HepG2 (cell line): Measurements from ENCODE around the gene ASH1L. TPM values are rescaled to one million over a fixed set of nuclear protein-coding genes. Genes with fewer than 3 reads are reported as not detected.

Experiments
- ATRX ChIP-seq: sonication (generic); formaldehyde crosslinking; IDR thresholded peaks from 2 replicates; pipeline ENCODE4 v1.4.0; 2020; ENCODE audit warnings: missing genetic modification reagents, borderline replicate concordance
- CHCHD3 ChIP-seq: sonication (generic); formaldehyde crosslinking; IDR thresholded peaks from 2 replicates; pipeline ENCODE4 v1.8.0; 2022; ENCODE audit warnings: mild to moderate bottlenecking, missing genetic modification reagents, moderate library complexity
- FOXJ3 ChIP-seq: sonication (generic); formaldehyde crosslinking; IDR thresholded peaks from 2 replicates; pipeline ENCODE4 v1.4.0; 2020; ENCODE audit warnings: missing genetic modification reagents, mild to moderate bottlenecking, borderline replicate concordance
- KDM2A ChIP-seq: sonication (generic); formaldehyde crosslinking; IDR thresholded peaks from 2 replicates; pipeline ENCODE4 v1.4.0; 2020; ENCODE audit warnings: low read depth, missing genetic modification reagents, borderline replicate concordance
- MIER2 ChIP-seq: IDR thresholded peaks from 2 replicates; pipeline ENCODE4 v1.6.1; 2016; ENCODE audit warnings: missing biosample characterization, missing genetic modification reagents
- NR3C1 ChIP-seq: sonication (generic); formaldehyde crosslinking; IDR thresholded peaks from 2 replicates; pipeline ENCODE4 v1.4.0; 2020; ENCODE audit warnings: missing genetic modification reagents
- PAXIP1 ChIP-seq: sonication (generic); formaldehyde crosslinking; conservative IDR thresholded peaks from 2 replicates; pipeline ENCODE4 v1.4.0; 2020; ENCODE audit warnings: mild to moderate bottlenecking, missing genetic modification reagents, moderate library complexity
- POGK ChIP-seq: sonication (generic); formaldehyde crosslinking; conservative IDR thresholded peaks from 2 replicates; pipeline ENCODE4 v1.8.0; 2022; ENCODE audit warnings: mild to moderate bottlenecking, moderate library complexity, missing genetic modification reagents
- SP5 ChIP-seq: IDR thresholded peaks from 2 replicates; pipeline ENCODE4 v1.6.1; 2016; ENCODE audit warnings: low read depth, borderline replicate concordance
- THYN1 ChIP-seq: sonication (generic); formaldehyde crosslinking; IDR thresholded peaks from 2 replicates; pipeline ENCODE4 v1.8.1; 2023; ENCODE audit warnings: low read depth, mild to moderate bottlenecking, moderate library complexity, missing genetic modification reagents, borderline replicate concordance
- YEATS4 ChIP-seq: sonication (generic); formaldehyde crosslinking; IDR thresholded peaks from 2 replicates; pipeline ENCODE4 v1.4.0; 2020; ENCODE audit warnings: missing genetic modification reagents, borderline replicate concordance
- ZNF224 ChIP-seq: sonication (generic); formaldehyde crosslinking; IDR thresholded peaks from 2 replicates; pipeline ENCODE4 v1.5.0; 2020; ENCODE audit warnings: mild to moderate bottlenecking, missing genetic modification reagents
- ZNF503 ChIP-seq: sonication (generic); formaldehyde crosslinking; IDR thresholded peaks from 2 replicates; pipeline ENCODE4 v1.4.0; 2020; ENCODE audit warnings: missing genetic modification reagents
- ZNF552 ChIP-seq: sonication (generic); formaldehyde crosslinking; IDR thresholded peaks from 2 replicates; pipeline ENCODE4 v1.9.0; 2022; ENCODE audit warnings: missing genetic modification reagents, mild to moderate bottlenecking, borderline replicate concordance
- ZSCAN22 ChIP-seq: sonication (generic); formaldehyde crosslinking; IDR thresholded peaks from 2 replicates; pipeline ENCODE4 v1.4.0; 2020; ENCODE audit warnings: mild to moderate bottlenecking, missing genetic modification reagents
- polyA plus RNA-seq, 8 experiments: library from polyadenylated mRNA; depleted of rRNA in 3 of 8; stranded (reverse) in 7 of 8; unstranded in 1 of 8; fragments of >200 nt; fragmentation: Illumina TruSeq in 4 of 8; extraction: Trizol in 4 of 8; gene quantifications; 2 replicates each; pipeline versions ENCODE4 v1.2.1 to v1.2.3, GENCODE V29; 2011 to 2016; ENCODE audit warnings: low read depth in 4 of 8, missing spikeins in 1 of 8, mixed read lengths in 1 of 8; ENCODE audit not compliant: insufficient read depth in 1 of 8
- total RNA-seq, 5 experiments: library from RNA; depleted of rRNA; stranded (reverse); fragments of >200 nt; fragmentation: Illumina TruSeq; extraction: Trizol; gene quantifications; 2 replicates each; pipeline ENCODE4 v1.2.3, GENCODE V29; 2016; ENCODE audit warnings: low read depth in 1 of 5
- TF ChIP-seq, protein P1 (sequence below): sonication (generic); formaldehyde crosslinking; IDR thresholded peaks from 2 replicates; pipeline ENCODE4 v1.5.0; 2020; ENCODE audit warnings: missing genetic modification reagents, mild to moderate bottlenecking, borderline replicate concordance
- TF ChIP-seq, protein P2 (sequence below): sonication (generic); formaldehyde crosslinking; IDR thresholded peaks from 2 replicates; pipeline ENCODE4 v1.5.0; 2020; ENCODE audit warnings: missing genetic modification reagents, mild to moderate bottlenecking, borderline replicate concordance

Gene ASH1L
- total and polyA plus RNA-seq, 2 of the 13 experiments (the other 11 are each of a cell fraction or from before 2014, with no cell fraction given): 10.2 to 15.3 TPM

DNA sequence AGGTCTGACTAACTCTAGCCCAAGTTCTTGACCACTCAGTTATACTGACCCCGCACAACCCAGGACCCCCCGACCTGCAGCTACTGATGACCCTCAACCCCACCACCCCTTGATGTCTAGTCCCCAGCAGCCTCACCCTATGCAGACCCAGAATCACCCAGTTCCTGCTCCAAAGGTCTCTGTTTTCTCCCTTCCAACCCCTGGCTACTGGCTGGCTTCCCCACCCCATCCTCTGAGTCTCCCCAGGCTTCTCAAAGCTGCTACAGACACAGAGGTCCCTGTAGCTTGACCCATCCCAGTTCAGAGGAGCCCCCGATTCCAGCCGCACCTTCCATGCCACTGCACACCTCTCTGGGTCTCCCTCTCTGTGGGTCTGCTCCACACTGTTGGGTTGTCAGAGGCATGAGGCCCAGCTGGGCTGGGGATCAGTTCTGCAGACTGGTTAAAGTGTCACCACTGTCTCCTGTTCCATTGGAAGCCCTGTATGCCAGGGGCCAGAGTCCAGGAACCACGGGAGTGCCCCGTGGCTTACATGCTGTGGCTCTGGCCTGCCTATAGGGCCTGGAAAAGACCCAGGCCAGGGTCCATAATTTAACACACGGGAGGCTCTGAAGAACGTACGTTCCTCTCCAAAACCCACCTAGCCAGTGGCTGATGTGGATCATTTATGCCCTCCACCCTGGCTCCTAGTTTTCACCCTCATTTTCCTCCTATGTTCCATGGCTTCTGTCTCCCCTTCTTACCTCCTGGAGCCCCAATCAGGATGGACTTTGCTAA lies 261.9 kb downstream of the ASH1L start (continued):
- 0 out of 2 replicates have a peak, but pooled peaks have one; percentile 60 for TF ChIP-seq ZNF503
- TF ChIP-seq FOXJ3 (CRISPR knock-in tag): no peak
- no peak for TF ChIP-seq ATRX (CRISPR knock-in tag)
- TF ChIP-seq POGK (CRISPR knock-in tag): peak; percentile 66; the same call in 1 of the 2 replicates
- TF ChIP-seq CHCHD3: no peak
- peak; percentile 97 for TF ChIP-seq PAXIP1 (CRISPR knock-in tag)
- peak; percentile 81 for TF ChIP-seq MIER2 (CRISPR knock-in tag)
- 0 out of 2 replicates have a peak, but pooled peaks have one; percentile 20 for TF ChIP-seq SP5 (CRISPR knock-in tag)
- TF ChIP-seq NR3C1 (CRISPR knock-in tag): no peak
- TF ChIP-seq, protein P1, sequence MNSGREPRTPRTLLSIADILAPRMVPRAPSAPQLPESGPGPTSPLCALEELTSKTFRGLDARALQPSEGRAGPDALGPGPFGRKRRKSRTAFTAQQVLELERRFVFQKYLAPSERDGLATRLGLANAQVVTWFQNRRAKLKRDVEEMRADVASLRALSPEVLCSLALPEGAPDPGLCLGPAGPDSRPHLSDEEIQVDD (CRISPR knock-in tag): peak; percentile 89; the same call in 1 of the 2 replicates
- TF ChIP-seq, protein P2, sequence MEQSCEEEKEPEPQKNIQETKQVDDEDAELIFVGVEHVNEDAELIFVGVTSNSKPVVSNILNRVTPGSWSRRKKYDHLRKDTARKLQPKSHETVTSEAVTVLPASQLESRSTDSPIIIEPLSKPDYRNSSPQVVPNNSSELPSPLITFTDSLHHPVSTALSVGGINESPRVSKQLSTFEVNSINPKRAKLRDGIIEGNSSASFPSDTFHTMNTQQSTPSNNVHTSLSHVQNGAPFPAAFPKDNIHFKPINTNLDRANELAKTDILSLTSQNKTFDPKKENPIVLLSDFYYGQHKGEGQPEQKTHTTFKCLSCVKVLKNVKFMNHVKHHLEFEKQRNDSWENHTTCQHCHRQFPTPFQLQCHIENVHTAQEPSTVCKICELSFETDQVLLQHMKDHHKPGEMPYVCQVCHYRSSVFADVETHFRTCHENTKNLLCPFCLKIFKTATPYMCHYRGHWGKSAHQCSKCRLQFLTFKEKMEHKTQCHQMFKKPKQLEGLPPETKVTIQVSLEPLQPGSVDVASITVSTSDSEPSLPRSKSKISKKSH (CRISPR knock-in tag): 0 out of 2 replicates have a peak, but pooled peaks have one; percentile 20
- TF ChIP-seq YEATS4 (CRISPR knock-in tag): peak; percentile 83; the same call in 1 of the 2 replicates
- no peak for TF ChIP-seq ZNF552
- no peak for TF ChIP-seq ZNF224 (CRISPR knock-in tag)
- peak; percentile 74 for TF ChIP-seq KDM2A
- TF ChIP-seq ZSCAN22 (CRISPR knock-in tag): peak; percentile 53; the same call in 1 of the 2 replicates
- TF ChIP-seq THYN1 (CRISPR knock-in tag): peak; percentile 31; the same call in 1 of the 2 replicates
